Cardiac fibroblast (primary cell): ENCODE results near the gene ALPL.

Source experiments
- DNase-seq, 2 donors: peaks; one replicate each; pipeline versions ENCODE4 v3.0.0 to v3.0.0-alpha.2; 2010; ENCODE audit warnings: low read depth in 2 of 2
- H3K4me3 ChIP-seq, 2 donors: replicated peaks in 1 of 2; 1 replicate in 1 of 2; 2 replicates in 1 of 2; pipeline ENCODE4 v1.5.1; 2011; ENCODE audit warnings: low read depth in 2 of 2, low read length in 2 of 2, mild to moderate bottlenecking in 2 of 2, moderate library complexity in 1 of 2
- CTCF ChIP-seq: IDR thresholded peaks from one replicate; pipeline ENCODE4 v1.5.1; 2011; ENCODE audit warnings: low read depth, mild to moderate bottlenecking, low read length, inconsistent platforms

ALPL gene

GRCh38 chr1:21496063-21496462, 13.2 kb upstream of the ALPL start:
- no peak for TF ChIP-seq CTCF
- DNase-seq = no peak
- H3K4me3 ChIP-seq = no peak overlapping the region

GRCh38 chr1:21496886-21497285, 12.3 kb upstream of the ALPL start:
- TF ChIP-seq CTCF = no peak
- no peak for DNase-seq
- no peak overlapping the region for H3K4me3 ChIP-seq

- H3K4me3 ChIP-seq = no peak overlapping the region
- DNase-seq = no peak
- no peak for TF ChIP-seq CTCF
These were observed 11.7 kb upstream of the ALPL start for GRCh38 chr1:21497466-21498061.

- DNase-seq = peak; percentile 11 to 26
- TF ChIP-seq CTCF = no peak
- no peak overlapping the region for H3K4me3 ChIP-seq
These were observed 9.8 kb upstream of the ALPL start for GRCh38 chr1:21499283-21499950.

- DNase-seq = no peak
- no peak for TF ChIP-seq CTCF
- no peak overlapping the region for H3K4me3 ChIP-seq
These were observed 5.4 kb upstream of the ALPL start for GRCh38 chr1:21503706-21504377.

- no peak overlapping the region for H3K4me3 ChIP-seq
- TF ChIP-seq CTCF = no peak
- no peak for DNase-seq
These were observed 2.4 kb upstream of the ALPL start for GRCh38 chr1:21506804-21507203.
